Measurements from ENCODE around the gene PRDM11.

The PRDM11 gene

GRCh38 chr11:45178223-45178622 is 31.8 kb downstream of the PRDM11 start:
- no peak for DNase-seq

DNA sequence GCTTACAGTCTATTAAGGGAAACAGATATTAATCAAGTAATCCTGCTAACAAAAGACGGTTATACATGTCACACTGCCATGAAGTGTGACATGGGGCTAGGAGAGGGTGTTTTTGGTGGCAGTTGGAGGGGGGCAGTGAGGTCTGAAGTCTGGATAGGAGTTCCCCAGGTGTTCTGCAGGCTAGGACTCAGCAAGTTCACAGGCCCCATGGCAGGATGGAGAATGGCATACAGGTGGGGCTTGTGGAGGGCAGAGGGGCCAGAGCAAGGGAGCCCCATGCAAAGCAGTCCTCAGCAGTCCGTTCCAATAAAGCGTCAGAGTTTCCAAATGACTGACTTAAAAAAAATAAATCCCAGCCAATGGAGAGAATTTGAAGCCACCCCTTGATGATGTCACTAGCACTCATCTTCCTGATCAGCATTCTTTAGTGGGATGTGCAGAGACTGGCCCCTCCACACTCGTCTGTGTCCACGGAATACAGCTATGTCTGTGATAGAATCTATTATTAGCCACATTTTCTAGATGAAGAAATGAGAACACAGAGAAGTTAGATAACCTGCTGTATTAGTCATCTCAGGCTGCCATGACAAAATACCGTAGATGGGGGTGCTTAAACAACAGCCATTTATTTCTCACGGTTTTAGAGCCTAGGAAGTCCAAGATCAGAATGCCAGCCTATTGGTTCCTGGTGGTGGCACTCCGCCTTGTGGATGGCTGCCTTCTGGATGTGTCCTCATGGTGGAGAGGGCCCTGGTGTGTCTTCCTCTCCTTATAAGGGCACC is 32.6 kb downstream of the PRDM11 start:
- no peak for DNase-seq

- DNase-seq = no peak
Observed at GRCh38 chr11:45179686-45180178, 33.3 kb downstream of the PRDM11 start.

GRCh38 chr11:45180179-45180847 is 33.9 kb downstream of the PRDM11 start:
- peak in 1 of 2 experiments; percentile 34 for DNase-seq

GRCh38 chr11:45180848-45181192 is 34.4 kb downstream of the PRDM11 start:
- DNase-seq = peak; percentile 41 to 56

DNA sequence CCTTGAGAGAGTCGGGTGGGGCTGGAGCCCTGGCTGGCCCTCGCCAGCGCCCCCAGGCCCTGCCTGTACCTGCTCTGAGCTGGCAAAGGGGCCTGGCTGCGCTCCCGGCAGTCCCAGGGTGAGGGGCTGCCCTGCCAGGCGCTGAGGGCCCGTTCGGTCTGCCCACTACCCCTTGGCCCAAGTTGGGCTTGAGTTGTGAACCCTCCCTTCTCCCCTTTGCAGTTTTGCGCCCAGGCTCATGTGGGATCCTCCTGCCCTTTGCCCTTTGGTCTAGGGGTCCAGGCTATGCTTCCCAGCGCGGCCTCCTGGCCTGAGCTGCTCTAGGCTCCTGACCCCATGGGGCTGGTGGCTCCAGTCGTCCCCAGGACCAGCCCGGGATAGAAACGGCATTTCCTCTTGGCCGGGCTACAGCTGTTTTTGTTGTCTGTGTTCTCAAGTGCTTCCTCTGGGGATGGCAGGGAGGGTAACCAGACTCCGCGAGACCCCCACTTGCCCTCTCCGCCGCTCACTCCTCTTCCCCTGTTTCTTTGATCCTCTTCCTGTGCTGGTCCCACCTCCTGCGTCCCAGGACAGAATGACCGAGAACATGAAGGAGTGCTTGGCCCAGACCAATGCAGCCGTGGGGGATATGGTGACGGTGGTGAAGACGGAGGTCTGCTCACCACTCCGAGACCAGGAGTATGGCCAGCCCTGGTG is 34.9 kb downstream of the PRDM11 start:
- DNase-seq = no peak

GRCh38 chr11:45181889-45182550 is 35.6 kb downstream of the PRDM11 start:
- DNase-seq = no peak

- DNase-seq = peak in 1 of 2 experiments; percentile 24
Observed at GRCh38 chr11:45182902-45183301, 36.5 kb downstream of the PRDM11 start.

GRCh38 chr11:45184640-45185039 is 38.2 kb downstream of the PRDM11 start:
- DNase-seq = no peak

GRCh38 chr11:45185228-45185729 is 38.8 kb downstream of the PRDM11 start:
- DNase-seq = no peak

DNA sequence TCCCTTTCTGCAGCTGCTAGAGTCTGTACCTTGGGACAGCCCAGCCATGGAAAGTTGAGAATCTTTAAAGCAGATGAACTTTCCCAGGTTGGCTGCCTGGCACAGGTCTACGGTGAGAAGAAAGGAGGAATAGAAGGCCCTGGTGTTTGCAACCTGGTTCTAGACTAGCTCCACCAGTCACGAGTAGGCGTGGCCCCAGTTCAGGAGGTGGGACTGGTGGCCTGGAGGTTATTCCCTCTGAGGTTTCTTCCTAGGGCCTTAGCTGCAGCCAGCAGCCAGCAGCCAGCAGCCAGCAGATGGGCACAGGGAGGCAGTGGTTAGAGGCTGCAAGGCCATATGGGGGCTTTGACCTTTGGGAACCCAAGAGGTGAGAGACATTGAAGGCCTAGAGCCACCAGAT is 40.9 kb downstream of the PRDM11 start:
- no peak for DNase-seq

DNA sequence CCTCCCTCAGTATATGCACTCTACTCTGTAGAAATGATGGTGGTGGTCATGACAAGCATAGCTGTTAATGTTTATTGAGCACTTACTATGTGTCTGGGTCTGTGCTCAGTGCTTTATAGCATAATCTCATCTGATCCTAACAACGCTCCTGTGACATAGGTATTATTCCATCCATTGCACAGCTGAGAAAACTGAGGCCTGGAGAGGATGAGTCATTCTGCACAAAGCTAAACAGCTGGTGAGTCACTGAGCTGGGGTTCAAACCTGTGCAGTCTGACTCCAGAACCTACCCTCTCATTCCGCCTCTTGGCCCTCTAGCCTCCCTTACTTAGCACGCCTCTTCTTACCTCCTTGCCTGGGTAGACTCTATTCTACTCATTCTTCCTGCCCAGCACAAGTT is 41.7 kb downstream of the PRDM11 start:
- no peak for DNase-seq

GRCh38 chr11:45189230-45189629 is 42.8 kb downstream of the PRDM11 start:
- no peak for DNase-seq

DNA sequence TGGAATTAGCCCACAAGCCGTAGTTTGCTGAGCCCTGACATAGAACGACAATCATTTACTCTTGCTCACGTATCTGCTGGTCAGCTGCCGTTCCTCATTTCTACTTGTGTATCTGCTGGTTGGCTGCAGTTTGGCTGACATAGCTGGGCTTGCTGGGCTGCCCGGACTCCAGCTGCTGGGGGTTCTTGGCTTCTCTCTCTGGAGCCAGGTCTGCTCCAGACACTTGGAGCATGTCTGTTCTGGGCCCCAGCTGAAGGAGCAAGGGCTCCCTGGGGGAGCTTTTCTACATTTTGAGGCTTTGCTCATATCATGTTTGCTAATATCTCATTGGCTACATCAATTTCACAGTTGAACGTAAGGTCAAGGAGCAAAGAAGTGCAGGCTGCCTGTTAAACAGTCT is 47.3 kb downstream of the PRDM11 start:
- DNase-seq = no peak

- no peak for DNase-seq
Observed at GRCh38 chr11:45204761-45205160, 58.3 kb downstream of the PRDM11 start.

- DNase-seq = no peak
Observed at GRCh38 chr11:45205978-45206377, 59.5 kb downstream of the PRDM11 start.

GRCh38 chr11:45208135-45208534 is 61.7 kb downstream of the PRDM11 start:
- no peak for DNase-seq

DNA sequence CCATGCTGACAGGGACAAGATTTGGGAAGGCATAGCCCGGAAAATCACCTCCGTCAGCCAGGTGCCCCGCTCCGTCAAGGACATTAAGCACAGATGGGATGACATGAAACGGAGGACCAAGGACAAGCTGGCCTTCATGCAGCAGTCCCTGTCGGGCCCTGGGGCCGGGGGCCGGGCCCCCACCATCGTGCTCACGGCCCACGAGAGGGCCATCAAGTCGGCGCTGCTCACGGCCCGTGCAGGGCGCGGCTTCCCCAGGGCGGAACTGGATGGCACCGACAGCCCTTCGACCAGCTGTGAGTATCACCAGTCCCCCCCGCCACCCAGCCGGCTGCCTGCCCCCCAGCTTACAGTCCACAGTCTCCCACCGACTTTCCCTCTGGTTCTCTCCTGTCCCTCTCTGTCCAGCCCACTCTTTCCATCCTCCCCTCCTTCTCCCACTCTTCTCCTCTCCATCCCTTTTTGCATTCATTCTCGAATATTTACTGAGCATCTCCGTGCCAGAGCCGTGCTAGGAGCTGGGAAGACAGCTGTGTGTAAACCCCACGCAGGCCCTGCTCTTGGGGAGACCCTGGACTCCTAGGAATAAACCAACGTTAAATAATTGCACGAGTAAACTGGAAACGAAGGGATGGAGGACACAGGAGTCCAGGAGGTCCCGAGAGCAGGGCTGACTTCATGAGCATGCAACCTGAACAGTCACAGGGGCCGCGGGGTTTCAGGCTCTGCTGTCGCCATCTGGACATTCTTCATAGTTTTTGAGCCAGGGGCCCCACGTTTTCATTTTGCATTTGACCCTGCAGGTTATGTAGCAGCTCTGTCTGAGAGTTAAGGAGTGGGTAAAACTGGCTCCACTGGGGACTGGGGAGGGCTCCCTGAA is 62.8 kb downstream of the PRDM11 start:
- DNase-seq = no peak

DNA sequence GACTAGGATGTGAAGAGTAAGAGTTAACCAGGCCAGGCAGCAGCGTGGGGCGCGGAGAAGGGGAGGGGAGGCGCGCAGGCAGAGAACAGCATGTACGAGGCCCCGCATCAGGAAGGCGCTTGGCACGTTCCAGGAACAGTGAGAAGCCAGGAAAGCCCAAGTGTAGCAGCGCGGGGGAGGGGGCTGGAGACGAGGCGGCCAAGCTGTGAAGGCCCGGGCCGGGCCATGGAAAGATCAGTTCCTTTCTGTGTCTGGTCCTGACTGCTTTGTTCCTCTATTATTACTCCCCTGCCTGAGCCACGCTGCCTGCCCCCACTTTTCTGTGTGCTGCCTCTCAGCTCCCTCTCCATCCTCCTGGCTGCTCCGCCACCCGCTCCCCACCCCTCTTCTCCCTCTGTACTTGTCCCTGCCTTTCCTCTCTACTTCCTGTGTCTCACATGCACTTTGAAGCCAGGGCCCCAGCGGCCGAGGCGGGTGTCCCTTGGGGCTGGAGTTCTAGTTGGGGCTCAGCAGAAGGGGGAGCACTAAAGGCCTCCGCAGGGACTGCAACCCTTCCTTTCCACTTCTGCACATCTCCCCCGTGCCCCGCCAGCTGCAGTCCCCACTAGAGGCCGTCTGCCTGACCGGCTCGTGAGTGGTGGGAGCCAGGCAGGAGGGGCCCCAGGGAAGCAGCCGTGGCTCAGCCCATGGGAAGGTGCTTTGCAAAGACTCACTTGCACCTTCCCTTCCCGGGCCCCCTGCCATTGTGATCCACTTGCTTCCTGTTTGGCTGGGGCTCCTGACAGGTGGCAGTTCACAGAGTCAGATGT is 63.7 kb downstream of the PRDM11 start:
- no peak for DNase-seq

DNA sequence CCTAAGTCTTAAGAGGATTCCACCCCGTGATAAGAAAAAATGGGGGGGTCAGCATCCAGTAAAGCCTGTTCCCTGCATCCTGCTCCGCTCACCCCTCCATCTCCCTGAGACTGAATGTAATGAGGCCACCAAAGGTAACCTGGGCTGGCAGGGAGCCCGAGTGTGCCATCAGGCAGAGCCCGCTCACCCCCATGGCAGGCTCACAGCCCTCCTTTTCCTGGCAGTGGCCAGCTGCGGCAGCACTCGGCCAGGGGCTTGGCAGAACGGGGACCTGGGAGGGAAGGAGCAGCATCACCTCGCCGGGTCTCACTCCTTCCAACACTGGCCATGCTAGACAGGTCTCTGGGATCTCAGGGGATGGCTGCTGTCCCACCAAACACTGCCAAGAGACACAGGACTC is 64.4 kb downstream of the PRDM11 start:
- DNase-seq = no peak

DNA sequence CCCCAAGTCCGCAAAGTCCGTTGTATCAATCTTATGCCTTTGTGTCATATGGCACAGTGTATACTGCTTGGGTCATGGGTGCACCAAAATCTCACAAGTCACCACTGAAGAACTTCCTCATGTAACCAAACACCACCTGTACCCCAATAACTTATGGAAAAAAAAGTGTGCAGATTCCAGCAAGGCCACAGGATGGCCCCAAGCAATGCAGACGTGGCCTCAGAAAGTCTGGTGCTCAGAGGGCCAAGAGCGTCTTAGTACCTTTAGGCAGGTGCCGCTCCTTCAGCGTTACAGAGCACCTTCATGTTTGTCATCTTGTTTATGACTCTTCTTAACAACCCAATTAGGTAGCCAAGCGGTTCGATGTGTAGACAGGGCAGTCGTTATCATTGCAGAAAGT is 65.3 kb downstream of the PRDM11 start:
- no peak for DNase-seq
